MCF 10A (cell line): ENCODE data around the gene BMP2K. TPM values are rescaled to one million over a fixed set of nuclear protein-coding genes. Genes with fewer than 3 reads are reported as not detected.

Experiments
- BruUV-seq: library from RNA; stranded (reverse); fragments of 400-500 nt; replicated peaks from 2 replicates; lab custom pipeline; 2021; lab: Mats Ljungman, UMichigan
- CTCF ChIA-PET: fragments of 300-600 bp; sonication (Branson Sonifier 250); formaldehyde crosslinking; extraction: SDS; loops from one replicate; lab custom pipeline; 2021; ENCODE audit warnings: antibody characterized with exemption, inconsistent platforms; lab: Yijun Ruan, JAX
- POLR2A ChIA-PET: fragments of 300-600, 350-650 bp; sonication (Branson Sonifier 250); formaldehyde crosslinking; extraction: SDS; loops from one replicate; lab custom pipeline; 2020; ENCODE audit warnings: antibody characterized with exemption, inconsistent platforms; lab: Yijun Ruan, JAX
- DNase-seq: peaks from one replicate; pipeline ENCODE4 v3.0.0-alpha.2; 2018; ENCODE audit not compliant: unreplicated experiment
- H3K27ac Mint-ChIP-seq: one replicate; pipeline ENCODE4 v1.8.0; 2022; ENCODE audit warnings: mild to moderate bottlenecking, low read depth, mixed read lengths; ENCODE audit not compliant: unreplicated experiment
- H3K27me3 Mint-ChIP-seq: one replicate; pipeline ENCODE4 v1.8.0; 2022; ENCODE audit warnings: mixed read lengths; ENCODE audit not compliant: insufficient read depth, unreplicated experiment
- H3K36me3 Mint-ChIP-seq: one replicate; pipeline ENCODE4 v1.8.0; 2022; ENCODE audit warnings: mild to moderate bottlenecking, moderate library complexity, mixed read lengths; ENCODE audit not compliant: insufficient read depth, unreplicated experiment
- H3K4me1 Mint-ChIP-seq: one replicate; pipeline ENCODE4 v1.8.0; 2022; ENCODE audit warnings: mixed read lengths; ENCODE audit not compliant: insufficient read depth, unreplicated experiment
- H3K4me3 Mint-ChIP-seq: one replicate; pipeline ENCODE4 v1.8.0; 2022; ENCODE audit warnings: mild to moderate bottlenecking, moderate library complexity, mixed read lengths; ENCODE audit not compliant: unreplicated experiment
- H3K9me3 Mint-ChIP-seq: one replicate; pipeline ENCODE4 v1.8.0; 2022; ENCODE audit warnings: mixed read lengths; ENCODE audit not compliant: unreplicated experiment
- CTCF ChIP-seq: fragments of 200-600 bp; IDR thresholded peaks from one replicate; pipeline ENCODE4 v1.8.0; 2022; ENCODE audit warnings: antibody characterized with exemption, mild to moderate bottlenecking; ENCODE audit not compliant: unreplicated experiment
- intact Hi-C: fragments of 100-400 bp; cut with micrococcal nuclease; formaldehyde crosslinking; loops from 2 replicates; pipeline ENCODE4 v1.14.1; 2022
- total RNA-seq: library from RNA; stranded (reverse); gene quantifications from 2 replicates; pipeline ENCODE4 v1.2.3, GENCODE V29; 2022

The BMP2K gene
- total RNA-seq, 1 experiment from 2014 or later, result 47.3 TPM

GRCh38 chr4:78922207-78922606, 146.1 kb downstream of the BMP2K start:
- TF ChIP-seq CTCF, result no peak
- Mint-ChIP-seq H3K27me3 (no peaks in the 10 kb centered on the region), H3K4me3 (no peak overlapping the region), H3K4me1 (no peaks in the 10 kb centered on the region), H3K9me3 (no peaks in the 10 kb centered on the region), H3K36me3 (peaks cover 28% of the 10 kb centered on the region), H3K27ac (no peak overlapping the region)
- no TSS peak for BruUV-seq
- intact Hi-C loops, result no loop called here
- POLR2A ChIA-PET, result interaction anchor here (0.6 to 2.0 kb wide), 2 partner anchors 16 to 17 kb away, joined by 3 to 10 read pairs; partner anchors contain the start of gene PAQR3
- no peak for DNase-seq
- CTCF ChIA-PET, result interaction anchor here (0.6 to 1.4 kb wide), 3 partner anchors 10 to 480 kb away, joined by 3 to 5 read pairs (median 4); no protein-coding TSS in a partner anchor

GRCh38 chr4:78923464-78924312, 147.5 kb downstream of the BMP2K start:
- POLR2A ChIA-PET, result interaction anchor here (2.0 kb wide), 1 partner anchor 15 kb away, joined by 10 read pairs; the partner anchor contains the start of gene PAQR3
- no peak for TF ChIP-seq CTCF
- Mint-ChIP-seq H3K27ac (peak overlapping the region; percentile 31), H3K27me3 (no peaks in the 10 kb centered on the region), H3K9me3 (no peaks in the 10 kb centered on the region), H3K4me1 (no peaks in the 10 kb centered on the region), H3K36me3 (peaks cover 29% of the 10 kb centered on the region), H3K4me3 (no peak overlapping the region)
- CTCF ChIA-PET, result interaction anchor here (0.5 to 2.0 kb wide), 5 partner anchors 8 to 313 kb away, joined by 3 to 8 read pairs (median 4); partner anchors contain the start of gene PAQR3
- intact Hi-C loops, result no loop called here
- BruUV-seq, result no TSS peak
- no peak for DNase-seq

- H3K36me3 Mint-ChIP-seq, result peaks cover 37% of the 10 kb centered on the region
- peak overlapping the region; percentile 7 for H3K27ac Mint-ChIP-seq
- BruUV-seq, result no TSS peak
- ChIA-PET POLR2A (interaction anchor here (3.3 kb wide), 1 partner anchor 11 kb away, joined by 12 read pairs; no protein-coding TSS in a partner anchor), CTCF (interaction anchor here (0.6 to 0.7 kb wide), 2 partner anchors 11 to 1158 kb away, joined by 3 read pairs; no protein-coding TSS in a partner anchor)
- no peaks in the 10 kb centered on the region for H3K4me1 Mint-ChIP-seq
- H3K9me3 Mint-ChIP-seq, result no peaks in the 10 kb centered on the region
- no peak overlapping the region for H3K4me3 Mint-ChIP-seq
- TF ChIP-seq CTCF, result no peak
- intact Hi-C loops, result no loop called here
- no peak for DNase-seq
- no peaks in the 10 kb centered on the region for H3K27me3 Mint-ChIP-seq
Measured at GRCh38 chr4:78926826-78927225, 150.7 kb downstream of the BMP2K start.

GRCh38 chr4:78928835-78929234, 152.7 kb downstream of the BMP2K start:
- H3K9me3 Mint-ChIP-seq, result no peaks in the 10 kb centered on the region
- no peaks in the 10 kb centered on the region for H3K27me3 Mint-ChIP-seq
- H3K36me3 Mint-ChIP-seq, result peaks cover 37% of the 10 kb centered on the region
- no peak overlapping the region for H3K4me3 Mint-ChIP-seq
- no peak for TF ChIP-seq CTCF
- no TSS peak for BruUV-seq
- intact Hi-C loops, result no loop called here
- H3K27ac Mint-ChIP-seq, result peak overlapping the region; percentile 29
- POLR2A ChIA-PET, result interaction anchor here (1.4 kb wide), 1 partner anchor 9 kb away, joined by 7 read pairs; no protein-coding TSS in a partner anchor
- H3K4me1 Mint-ChIP-seq, result no peaks in the 10 kb centered on the region
- DNase-seq, result no peak
- CTCF ChIA-PET, result no interaction called here
